Esophagus mucosa (tissue), 1 donor: ENCODE data around the gene IPCEF1. TPM values are rescaled to one million over a fixed set of nuclear protein-coding genes. Genes with fewer than 3 reads are reported as not detected.
A peak's percentile ranks its signal among the peaks of the same experiment; 100 is the strongest.

Experiments used
- ATAC-seq: fragments of 200-7000 bp; cut with Tn5 transposase; one replicate; pipeline ENCODE4 v1.9.1; 2020
- total RNA-seq: library from RNA; stranded (reverse); gene quantifications from one replicate; pipeline ENCODE4 v1.2.4, GENCODE V29; 2023
- donor health status: DM: yes; HTN: yes; CAD: no.

IPCEF1 gene
- total RNA-seq, 1 donor from 2014 or later = 1.8 TPM

- no peak for ATAC-seq
These were observed 66.6 kb downstream of the IPCEF1 start for GRCh38 chr6:154289818-154290508.

- ATAC-seq = no peak
These were observed 70.8 kb downstream of the IPCEF1 start for GRCh38 chr6:154285826-154286225.

GRCh38 chr6:154284313-154284853, 72.2 kb downstream of the IPCEF1 start:
- ATAC-seq = no peak

- ATAC-seq = no peak
These were observed 76.1 kb downstream of the IPCEF1 start for GRCh38 chr6:154280521-154280920.

- ATAC-seq = no peak
These were observed 79.0 kb downstream of the IPCEF1 start for GRCh38 chr6:154277629-154278017.

- no peak for ATAC-seq
These were observed 79.6 kb downstream of the IPCEF1 start for GRCh38 chr6:154276810-154277628.

- no peak for ATAC-seq
These were observed 82.4 kb downstream of the IPCEF1 start for GRCh38 chr6:154274168-154274567.

GRCh38 chr6:154268486-154268885, 88.1 kb downstream of the IPCEF1 start:
- ATAC-seq = no peak

GRCh38 chr6:154267508-154268106, 89.0 kb downstream of the IPCEF1 start:
- no peak for ATAC-seq

GRCh38 chr6:154266560-154267099, 90.0 kb downstream of the IPCEF1 start:
- no peak for ATAC-seq

GRCh38 chr6:154261688-154262397, 94.8 kb downstream of the IPCEF1 start:
- no peak for ATAC-seq

GRCh38 chr6:154258064-154258757, 98.4 kb downstream of the IPCEF1 start:
- ATAC-seq = no peak

- ATAC-seq = peak; percentile 37
These were observed 99.5 kb downstream of the IPCEF1 start for GRCh38 chr6:154257067-154257466.

- no peak for ATAC-seq
These were observed 103.9 kb downstream of the IPCEF1 start for GRCh38 chr6:154252678-154253077.

GRCh38 chr6:154251116-154251515, 105.5 kb downstream of the IPCEF1 start:
- no peak for ATAC-seq

GRCh38 chr6:154249499-154250298, 106.9 kb downstream of the IPCEF1 start:
- no peak for ATAC-seq

GRCh38 chr6:154247119-154247861, 109.3 kb downstream of the IPCEF1 start:
- ATAC-seq = no peak

- no peak for ATAC-seq
These were observed 109.9 kb downstream of the IPCEF1 start for GRCh38 chr6:154246723-154247118.

GRCh38 chr6:154245506-154245905, 111.1 kb downstream of the IPCEF1 start:
- ATAC-seq = no peak
